Measurements from ENCODE around the gene SLC5A2. TPM values are rescaled to one million over a fixed set of nuclear protein-coding genes. Genes with fewer than 3 reads are reported as not detected.

The SLC5A2 gene
- total RNA-seq, 4 donors from 2014 or later: not detected

DNA sequence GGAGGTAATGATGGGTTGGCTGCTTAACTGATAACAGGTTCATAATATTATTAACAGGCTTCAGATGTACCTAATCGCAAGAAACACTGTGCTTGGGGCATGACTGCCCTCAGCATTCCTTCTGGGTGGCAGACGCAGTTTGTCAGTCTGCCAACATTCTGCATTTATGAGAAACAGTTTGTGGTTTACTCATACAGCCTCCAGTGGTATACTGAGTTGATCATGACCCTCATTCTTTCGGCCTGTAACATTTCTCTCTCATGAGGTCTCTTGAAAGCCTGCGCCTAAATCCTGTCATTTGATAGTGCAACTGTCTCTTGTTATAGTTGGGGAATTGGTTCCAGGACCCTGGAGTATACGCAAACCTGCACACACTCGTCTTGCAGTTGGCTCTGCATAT is 30.2 kb downstream of the SLC5A2 start:
- H3K27me3 ChIP-seq: no peaks in the 10 kb centered on the region
- TF ChIP-seq POLR2A (IDR thresholded peaks at IDR 0.05) (no peak), CTCF (IDR thresholded peaks at IDR 0.05) (no peak), POLR2AphosphoS5 (IDR thresholded peaks at IDR 0.05) (no peak), EP300 (IDR thresholded peaks at IDR 0.05) (no peak)
- no peaks in the 10 kb centered on the region for H3K9me3 ChIP-seq
- H3K27ac ChIP-seq: no peak overlapping the region
- ATAC-seq: no peak
- H3K4me1 ChIP-seq: peaks cover 4 to 22% (median 7%) of the 10 kb centered on the region in 3 donors
- no peak overlapping the region for H3K4me3 ChIP-seq
- H3K36me3 ChIP-seq: no peaks in the 10 kb centered on the region
- WGBS, 2 donors (ENCODE audit: low coverage in 1 of 2): 54 to 87% methylated on average over 2 to 5 of the region's 6 CpGs

DNA sequence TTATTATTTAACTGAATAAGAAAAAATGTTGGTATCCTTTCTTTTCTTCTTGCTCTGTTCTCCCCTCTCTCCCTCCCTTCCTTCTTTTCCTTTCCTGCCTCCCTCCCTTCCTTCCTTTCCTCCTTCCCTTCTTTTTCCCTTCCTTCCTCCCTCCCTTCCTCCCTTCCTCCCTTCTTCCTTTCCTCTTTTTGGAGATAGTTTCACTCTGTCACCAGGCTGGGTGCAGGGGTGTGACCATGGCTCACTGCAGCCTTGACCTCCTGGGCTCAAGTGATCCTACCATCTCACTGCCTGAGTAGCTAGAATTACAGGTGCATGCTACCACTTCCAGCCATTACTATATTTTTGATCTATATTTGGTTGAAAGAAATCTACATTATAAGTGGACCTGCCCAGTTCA is 31.0 kb downstream of the SLC5A2 start:
- Histone ChIP-seq H3K27me3 (no peaks in the 10 kb centered on the region), H3K36me3 (no peaks in the 10 kb centered on the region), H3K9me3 (no peaks in the 10 kb centered on the region), H3K4me1 (peaks cover 4 to 19% (median 7%) of the 10 kb centered on the region in 3 donors), H3K27ac (no peak overlapping the region), H3K4me3 (no peak overlapping the region)
- ATAC-seq: no peak
- no peak for TF ChIP-seq POLR2AphosphoS5 (IDR thresholded peaks at IDR 0.05)
- no peak for TF ChIP-seq EP300 (IDR thresholded peaks at IDR 0.05)
- TF ChIP-seq POLR2A (IDR thresholded peaks at IDR 0.05): no peak
- no peak for TF ChIP-seq CTCF (IDR thresholded peaks at IDR 0.05)

DNA sequence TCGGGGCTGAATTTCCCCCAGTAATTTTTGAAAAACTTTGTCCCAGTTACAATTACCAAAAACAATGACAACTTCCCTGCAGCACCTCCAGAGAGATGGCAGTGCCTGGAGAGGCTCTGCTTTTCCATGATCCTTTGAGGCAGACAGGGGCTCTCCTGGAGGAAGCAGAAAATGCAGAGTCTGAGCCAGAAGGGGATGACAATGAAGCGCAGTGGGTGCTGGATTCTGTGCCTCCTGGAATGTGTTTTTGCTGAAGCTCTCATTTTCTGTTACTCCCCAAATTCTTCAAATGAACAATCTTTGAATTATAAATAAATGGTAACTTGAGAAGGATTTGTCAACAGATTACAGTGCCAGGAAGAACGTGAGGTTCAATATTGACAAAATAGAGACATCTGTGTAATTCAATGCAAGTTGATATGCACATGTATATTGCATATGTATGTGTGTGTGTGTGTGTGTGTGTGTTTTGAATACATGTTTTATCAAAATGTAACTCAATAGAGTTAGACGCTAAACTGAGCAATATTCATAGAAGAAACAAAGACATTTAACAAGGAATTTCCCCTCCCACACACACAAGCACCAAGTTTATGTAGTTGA is 35.0 kb downstream of the SLC5A2 start:
- no peak overlapping the region for H3K27ac ChIP-seq
- no peaks in the 10 kb centered on the region for H3K27me3 ChIP-seq
- no peak overlapping the region for H3K4me3 ChIP-seq
- 71 to 76% methylated on average over 4 of the region's 4 CpGs for WGBS, 2 donors (ENCODE audit: low coverage in 1 of 2)
- no peaks in the 10 kb centered on the region for H3K9me3 ChIP-seq
- H3K4me1 ChIP-seq: no peaks in the 10 kb centered on the region
- no peak for ATAC-seq
- TF ChIP-seq CTCF (IDR thresholded peaks at IDR 0.05) (no peak), POLR2A (IDR thresholded peaks at IDR 0.05) (no peak), EP300 (IDR thresholded peaks at IDR 0.05) (no peak), POLR2AphosphoS5 (IDR thresholded peaks at IDR 0.05) (no peak)
- no peaks in the 10 kb centered on the region for H3K36me3 ChIP-seq

DNA sequence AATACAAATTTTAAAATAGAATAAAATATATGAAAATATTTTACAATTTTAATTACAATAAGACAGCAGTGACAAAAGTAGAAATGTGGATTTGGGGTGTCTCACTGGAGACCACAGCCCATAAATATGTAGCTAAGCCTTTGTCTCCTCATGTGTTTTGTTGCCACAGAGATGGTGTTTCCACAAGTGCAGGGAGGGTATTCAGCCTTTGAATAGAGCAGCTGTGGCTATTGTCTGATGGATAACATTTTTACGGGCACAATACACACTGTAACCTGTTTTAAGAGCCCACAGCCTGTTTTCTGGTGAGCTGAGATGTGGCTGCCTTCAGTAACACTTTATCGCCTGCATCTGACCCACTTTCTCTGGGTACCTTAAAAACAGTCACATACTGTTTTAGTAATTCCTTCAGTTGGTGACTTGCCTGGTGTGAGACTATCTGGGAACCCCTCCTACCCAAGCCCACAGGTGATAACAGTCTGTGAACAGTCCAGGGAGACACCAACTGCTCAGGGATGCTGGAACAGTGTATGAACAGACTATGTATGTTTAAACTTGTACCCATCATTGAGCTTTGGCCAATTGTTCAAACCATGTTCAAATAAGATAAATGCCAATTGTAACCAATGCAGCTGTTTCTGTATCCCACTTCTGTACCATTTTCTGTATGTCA is 37.0 kb downstream of the SLC5A2 start:
- Histone ChIP-seq H3K27me3 (no peaks in the 10 kb centered on the region), H3K9me3 (no peaks in the 10 kb centered on the region), H3K4me3 (no peak overlapping the region), H3K36me3 (no peaks in the 10 kb centered on the region), H3K4me1 (no peaks in the 10 kb centered on the region), H3K27ac (no peak overlapping the region)
- WGBS, 2 donors (ENCODE audit: low coverage in 1 of 2): 66 to 90% methylated on average over 2 of the region's 2 CpGs
- ATAC-seq: no peak
- TF ChIP-seq POLR2A (IDR thresholded peaks at IDR 0.05) (no peak), EP300 (IDR thresholded peaks at IDR 0.05) (no peak), POLR2AphosphoS5 (IDR thresholded peaks at IDR 0.05) (no peak)

- no peak overlapping the region for H3K27ac ChIP-seq
- H3K4me1 ChIP-seq: no peaks in the 10 kb centered on the region
- ATAC-seq: no peak
- H3K36me3 ChIP-seq: no peaks in the 10 kb centered on the region
- no peak overlapping the region for H3K4me3 ChIP-seq
- H3K9me3 ChIP-seq: no peaks in the 10 kb centered on the region
- WGBS, 2 donors (ENCODE audit: low coverage in 1 of 2): 72 to 96% methylated on average over 3 of the region's 3 CpGs
- no peak for TF ChIP-seq POLR2AphosphoS5 (IDR thresholded peaks at IDR 0.05)
- no peak for TF ChIP-seq CTCF (IDR thresholded peaks at IDR 0.05)
- TF ChIP-seq POLR2A (IDR thresholded peaks at IDR 0.05): no peak
- no peak for TF ChIP-seq EP300 (IDR thresholded peaks at IDR 0.05)
- H3K27me3 ChIP-seq: no peaks in the 10 kb centered on the region
Observed at GRCh38 chr16:31521368-31521767, 38.4 kb downstream of the SLC5A2 start.

Data from gastroesophageal sphincter (tissue), 4 donors.